ENCODE results near the gene NUP153.
A peak's percentile ranks its signal among the peaks of the same experiment; 100 is the strongest.

NUP153 gene

DNA sequence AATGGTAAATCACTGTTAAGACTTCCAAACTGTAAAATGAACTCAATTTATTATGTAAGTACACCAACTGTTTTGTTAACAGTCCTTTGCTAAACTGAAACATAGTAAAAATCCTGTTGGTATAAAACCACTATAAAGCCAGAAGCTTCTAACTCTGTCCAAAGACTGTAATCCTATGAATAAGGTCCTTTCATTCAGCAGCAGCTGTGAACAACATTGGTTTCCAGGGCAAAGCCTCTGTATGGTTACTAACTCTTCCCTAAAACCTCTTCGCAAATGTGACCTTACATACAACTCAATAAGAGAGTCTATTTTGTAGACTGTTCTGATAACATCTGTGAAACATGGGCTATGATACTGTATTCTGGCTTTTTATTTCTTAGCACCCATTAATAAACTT lies 40.1 kb downstream of the NUP153 start:
- ATAC-seq (replicated peaks) (no peak), DNase-seq (no peak)
- H3K4me1 Mint-ChIP-seq (ENCODE audit: low read depth in 2 of 2), result peaks cover 21 to 44% of the 10 kb centered on the region in 2 donors
- H3K27ac Mint-ChIP-seq, result peak overlapping the region in 1 of 2 donors; percentile 97
- peak overlapping the region in 1 of 2 donors; percentile 4 for H3K4me3 Mint-ChIP-seq
- no peaks in the 10 kb centered on the region for H3K9me3 Mint-ChIP-seq
- peaks cover 85% of the 10 kb centered on the region for H3K36me3 Mint-ChIP-seq (ENCODE audit: insufficient read depth)
- no peaks in the 10 kb centered on the region for H3K27me3 Mint-ChIP-seq

DNA sequence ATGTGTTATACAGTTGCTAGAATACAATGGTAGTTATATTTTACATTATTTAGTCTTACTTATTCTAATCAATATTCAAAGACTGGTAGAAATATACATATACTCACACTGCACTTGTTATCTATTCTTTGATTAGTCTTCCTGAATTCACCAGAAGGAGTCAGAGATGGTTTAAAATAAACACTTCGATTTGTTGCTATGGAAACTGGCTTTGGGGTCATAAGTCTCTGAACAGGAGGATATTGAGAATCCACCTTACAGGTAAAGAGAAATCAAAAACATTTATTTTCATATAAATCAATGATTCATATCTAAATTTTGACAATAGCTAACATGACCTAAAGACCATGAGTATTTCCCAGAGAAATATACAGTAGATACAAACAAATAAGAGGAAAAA lies 41.6 kb downstream of the NUP153 start:
- peak overlapping the region in 1 of 2 donors; percentile 77 for H3K4me3 Mint-ChIP-seq
- H3K27ac Mint-ChIP-seq, result peak overlapping the region; percentile 94 to 97
- no peak for DNase-seq
- peaks cover 81% of the 10 kb centered on the region for H3K36me3 Mint-ChIP-seq (ENCODE audit: insufficient read depth)
- ATAC-seq (replicated peaks), result peak; percentile 37
- no peaks in the 10 kb centered on the region for H3K9me3 Mint-ChIP-seq
- H3K27me3 Mint-ChIP-seq, result no peaks in the 10 kb centered on the region
- H3K4me1 Mint-ChIP-seq (ENCODE audit: low read depth in 2 of 2), result peaks cover 21 to 44% of the 10 kb centered on the region in 2 donors

DNA sequence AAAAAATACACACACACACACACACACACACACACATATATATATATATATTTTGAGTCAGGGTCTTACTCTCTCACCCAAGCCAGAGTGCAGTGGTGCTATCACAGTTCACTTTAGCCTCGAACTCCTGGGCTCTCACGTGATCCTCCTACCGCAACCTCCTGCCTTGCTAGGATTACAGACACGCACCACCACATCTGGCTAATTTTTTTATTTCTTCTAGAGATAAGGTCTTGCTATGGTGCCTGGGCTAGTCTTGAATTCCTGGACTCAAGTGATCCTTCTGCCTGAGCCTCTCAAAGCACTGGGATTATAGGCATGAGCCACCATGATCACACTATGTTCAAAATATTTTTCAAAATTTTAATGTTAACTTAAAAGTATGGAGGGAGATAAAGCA lies 43.5 kb downstream of the NUP153 start:
- peaks cover 24 to 49% of the 10 kb centered on the region in 2 donors for H3K4me1 Mint-ChIP-seq (ENCODE audit: low read depth in 2 of 2)
- peak overlapping the region; percentile 94 to 97 for H3K27ac Mint-ChIP-seq
- no peak for DNase-seq

GRCh38 chr6:17662585-17662984 lies 44.1 kb downstream of the NUP153 start:
- H3K36me3 Mint-ChIP-seq (ENCODE audit: insufficient read depth), result peaks cover 67% of the 10 kb centered on the region
- H3K27me3 Mint-ChIP-seq, result no peaks in the 10 kb centered on the region
- peak overlapping the region; percentile 94 to 97 for H3K27ac Mint-ChIP-seq
- no peaks in the 10 kb centered on the region for H3K9me3 Mint-ChIP-seq
- H3K4me1 Mint-ChIP-seq (ENCODE audit: low read depth in 2 of 2), result peaks cover 24 to 49% of the 10 kb centered on the region in 2 donors
- no peak for DNase-seq
- H3K4me3 Mint-ChIP-seq, result no peak overlapping the region
- no peak for ATAC-seq (replicated peaks)

More for the DNA sequence above, 43.5 kb downstream of the NUP153 start:
- no peaks in the 10 kb centered on the region for H3K27me3 Mint-ChIP-seq
- H3K4me3 Mint-ChIP-seq, result peak overlapping the region; percentile 77 to 82
- no peaks in the 10 kb centered on the region for H3K9me3 Mint-ChIP-seq
- ATAC-seq (replicated peaks), result no peak
- H3K36me3 Mint-ChIP-seq (ENCODE audit: insufficient read depth), result peaks cover 70% of the 10 kb centered on the region

DNA sequence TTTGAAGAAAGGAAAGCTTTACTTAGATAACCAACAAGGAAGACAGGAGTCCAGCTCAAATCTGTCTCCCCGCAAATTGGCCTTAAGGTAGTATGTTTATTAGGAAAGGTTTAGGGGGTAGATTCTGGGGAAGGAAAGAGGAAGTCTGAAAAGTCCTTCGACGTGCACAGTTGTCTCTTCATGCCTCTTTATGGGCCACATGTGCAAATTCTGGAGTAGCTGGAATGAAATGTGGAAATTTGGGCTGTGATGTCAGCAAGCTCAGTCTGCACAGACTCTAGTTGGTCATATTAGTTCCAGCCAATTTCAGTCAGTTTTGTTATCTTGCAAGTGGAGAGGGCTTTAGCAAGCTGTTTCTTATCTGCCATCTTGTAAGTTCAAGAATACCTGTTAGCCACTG lies 50.1 kb downstream of the NUP153 start:
- peak overlapping the region; percentile 57 to 87 for H3K27ac Mint-ChIP-seq
- H3K4me3 Mint-ChIP-seq, result no peak overlapping the region
- no peaks in the 10 kb centered on the region for H3K27me3 Mint-ChIP-seq
- ATAC-seq (replicated peaks), result no peak
- H3K4me1 Mint-ChIP-seq (ENCODE audit: low read depth in 2 of 2), result peaks cover 19 to 29% of the 10 kb centered on the region in 2 donors
- peaks cover 66% of the 10 kb centered on the region for H3K36me3 Mint-ChIP-seq (ENCODE audit: insufficient read depth)
- no peaks in the 10 kb centered on the region for H3K9me3 Mint-ChIP-seq
- no peak for DNase-seq

DNA sequence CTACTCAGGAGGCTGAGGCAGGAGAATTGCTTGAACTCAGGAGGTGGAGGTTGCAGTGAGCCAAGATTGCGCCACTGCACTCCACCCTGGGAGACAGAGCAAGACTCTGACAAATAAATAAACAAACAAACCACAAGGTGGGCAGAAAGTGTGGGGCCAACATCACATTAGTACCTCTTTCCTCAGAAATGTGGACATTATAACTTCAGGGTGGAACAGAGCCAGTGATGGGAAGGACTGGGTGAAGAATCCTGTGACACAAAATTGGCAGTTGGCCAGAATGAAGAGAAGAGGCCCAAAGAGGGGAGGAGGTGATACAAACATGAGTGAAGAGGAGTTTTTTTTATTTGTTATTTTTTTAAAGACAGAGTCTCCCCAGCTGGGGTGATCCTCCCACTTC lies 50.6 kb downstream of the NUP153 start:
- Mint-ChIP-seq H3K4me1 (ENCODE audit: low read depth in 2 of 2) (peaks cover 19 to 26% of the 10 kb centered on the region in 2 donors), H3K4me3 (no peak overlapping the region), H3K9me3 (no peaks in the 10 kb centered on the region), H3K27ac (peak overlapping the region; percentile 57 to 87), H3K36me3 (ENCODE audit: insufficient read depth) (peaks cover 62% of the 10 kb centered on the region), H3K27me3 (no peaks in the 10 kb centered on the region)
- DNase-seq (no peak), ATAC-seq (replicated peaks) (no peak)

- Mint-ChIP-seq H3K4me3 (no peak overlapping the region), H3K36me3 (ENCODE audit: insufficient read depth) (peaks cover 66% of the 10 kb centered on the region), H3K4me1 (ENCODE audit: low read depth in 2 of 2) (peaks cover 22 to 37% of the 10 kb centered on the region in 2 donors), H3K27me3 (no peaks in the 10 kb centered on the region), H3K27ac (peak overlapping the region; percentile 35 to 55), H3K9me3 (no peaks in the 10 kb centered on the region)
- DNase-seq (no peak), ATAC-seq (replicated peaks) (no peak)
Observed at GRCh38 chr6:17653198-17653882, 53.4 kb downstream of the NUP153 start.

DNA sequence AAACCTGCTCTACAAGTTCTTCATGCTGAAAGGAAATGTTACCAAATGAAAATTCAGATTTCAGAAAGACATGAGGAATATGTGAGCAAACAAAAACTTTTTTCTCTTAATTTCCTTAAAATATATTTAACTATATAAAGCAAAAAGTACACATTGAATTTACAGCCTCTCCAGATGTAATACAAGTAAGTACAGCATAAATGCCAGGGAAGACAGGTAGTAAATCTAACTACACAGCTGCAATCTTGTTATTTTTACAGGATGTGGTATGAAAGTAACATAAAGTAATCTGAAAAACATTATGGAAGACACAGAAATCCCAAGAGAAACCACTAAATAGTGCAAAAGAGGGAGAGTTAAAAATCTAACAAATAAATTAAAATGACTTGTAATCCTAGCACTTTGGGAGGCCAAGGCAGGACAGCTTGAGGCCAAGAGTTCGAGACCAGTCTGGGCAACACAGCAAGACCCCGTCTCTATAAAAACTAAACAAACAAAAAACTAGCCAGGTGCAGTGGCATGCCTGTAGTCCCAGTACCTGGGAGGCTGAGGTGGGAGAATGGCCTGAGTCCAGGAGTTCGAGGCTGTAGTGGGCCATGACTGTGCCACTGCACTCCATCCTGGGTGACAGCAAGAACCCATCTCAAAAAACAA lies 55.9 kb downstream of the NUP153 start:
- no peak overlapping the region for H3K4me3 Mint-ChIP-seq
- DNase-seq (no peak), ATAC-seq (replicated peaks) (no peak)
- no peak overlapping the region for H3K27ac Mint-ChIP-seq
- no peaks in the 10 kb centered on the region for H3K27me3 Mint-ChIP-seq
- H3K4me1 Mint-ChIP-seq (ENCODE audit: low read depth in 2 of 2), result peaks cover 14 to 28% of the 10 kb centered on the region in 2 donors
- H3K9me3 Mint-ChIP-seq, result no peaks in the 10 kb centered on the region
- H3K36me3 Mint-ChIP-seq (ENCODE audit: insufficient read depth), result peaks cover 77% of the 10 kb centered on the region

DNA sequence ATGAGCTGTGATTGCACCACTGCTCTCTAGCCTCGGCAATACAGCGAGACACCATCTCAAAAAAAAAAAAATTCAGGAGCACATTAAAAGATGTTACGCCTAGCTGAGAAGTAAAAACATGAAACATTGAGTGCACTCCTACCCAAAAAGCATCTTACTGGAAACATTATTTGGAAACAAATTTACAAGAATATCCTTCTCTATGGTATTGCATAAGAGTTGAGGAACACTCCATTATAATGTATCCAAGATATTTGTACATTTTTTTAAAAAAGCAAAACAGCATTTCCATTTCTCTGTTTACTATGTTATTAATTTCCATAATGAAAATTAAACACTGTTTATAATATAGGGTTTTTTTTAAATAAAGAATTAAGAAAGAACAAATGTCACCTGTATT lies 58.0 kb downstream of the NUP153 start:
- Mint-ChIP-seq H3K9me3 (no peaks in the 10 kb centered on the region), H3K4me3 (no peak overlapping the region), H3K36me3 (ENCODE audit: insufficient read depth) (peaks cover 77% of the 10 kb centered on the region), H3K27me3 (no peaks in the 10 kb centered on the region), H3K27ac (no peak overlapping the region), H3K4me1 (ENCODE audit: low read depth in 2 of 2) (peaks cover 9 to 21% of the 10 kb centered on the region in 2 donors)
- DNase-seq (no peak), ATAC-seq (replicated peaks) (no peak)

GRCh38 chr6:17640477-17640917 lies 66.2 kb downstream of the NUP153 start:
- DNase-seq (no peak), ATAC-seq (replicated peaks) (no peak)
- Mint-ChIP-seq H3K36me3 (ENCODE audit: insufficient read depth) (peaks cover 93% of the 10 kb centered on the region), H3K27me3 (no peaks in the 10 kb centered on the region), H3K9me3 (no peaks in the 10 kb centered on the region), H3K27ac (peak overlapping the region; percentile 64 to 84), H3K4me3 (no peak overlapping the region), H3K4me1 (ENCODE audit: low read depth in 2 of 2) (peaks cover 3 to 7% of the 10 kb centered on the region in 2 donors)

DNA sequence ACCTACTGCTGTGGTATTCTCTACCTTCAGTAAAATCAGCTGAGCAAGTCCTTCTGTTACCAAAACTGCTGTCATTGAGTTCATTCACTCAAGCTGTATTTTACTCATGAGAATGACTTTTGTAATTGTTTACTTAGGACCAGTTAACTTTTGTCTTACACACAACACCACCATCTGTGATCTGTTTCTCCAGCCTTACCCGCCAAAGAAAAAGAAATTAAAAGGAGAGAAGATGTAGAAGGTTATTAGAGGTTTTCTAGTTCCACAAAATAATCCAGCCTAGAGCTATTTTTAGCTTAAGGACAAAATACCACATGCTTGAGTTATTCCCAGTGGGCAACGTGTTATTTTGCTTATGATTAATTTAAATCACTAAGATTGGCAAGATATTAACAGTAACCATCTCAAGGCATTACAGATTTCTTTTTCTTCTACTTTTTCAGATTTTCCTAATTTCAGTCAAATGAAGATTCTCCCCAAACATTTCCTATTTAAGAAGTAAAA lies 68.5 kb downstream of the NUP153 start:
- ATAC-seq (replicated peaks) (no peak), DNase-seq (no peak)
- Mint-ChIP-seq H3K27ac (peak overlapping the region in 1 of 2 donors; percentile 84), H3K9me3 (no peaks in the 10 kb centered on the region), H3K4me1 (ENCODE audit: low read depth in 2 of 2) (peaks cover 17 to 22% of the 10 kb centered on the region in 2 donors), H3K36me3 (ENCODE audit: insufficient read depth) (peaks cover 72% of the 10 kb centered on the region), H3K27me3 (no peaks in the 10 kb centered on the region), H3K4me3 (no peak overlapping the region)

DNA sequence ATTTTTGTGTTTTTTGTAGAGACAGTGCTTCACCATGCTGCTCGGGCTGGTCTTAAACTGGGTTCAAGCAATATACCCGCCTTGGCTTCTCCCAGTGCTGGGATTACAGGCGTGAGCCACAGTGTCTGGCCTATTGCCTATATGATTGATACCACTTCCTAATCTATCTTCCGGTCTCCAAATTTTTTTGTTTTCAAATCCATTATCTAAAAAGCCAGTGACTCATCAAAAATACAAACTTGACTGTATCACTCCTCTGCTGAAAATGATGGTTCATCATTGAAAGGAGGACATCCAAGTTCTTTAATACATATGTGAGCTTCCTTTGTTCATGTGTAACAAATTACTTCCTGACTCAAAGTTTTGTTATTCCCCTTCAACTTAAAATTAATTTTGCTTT lies 71.2 kb downstream of the NUP153 start:
- peaks cover 27 to 38% of the 10 kb centered on the region in 2 donors for H3K4me1 Mint-ChIP-seq (ENCODE audit: low read depth in 2 of 2)

DNA sequence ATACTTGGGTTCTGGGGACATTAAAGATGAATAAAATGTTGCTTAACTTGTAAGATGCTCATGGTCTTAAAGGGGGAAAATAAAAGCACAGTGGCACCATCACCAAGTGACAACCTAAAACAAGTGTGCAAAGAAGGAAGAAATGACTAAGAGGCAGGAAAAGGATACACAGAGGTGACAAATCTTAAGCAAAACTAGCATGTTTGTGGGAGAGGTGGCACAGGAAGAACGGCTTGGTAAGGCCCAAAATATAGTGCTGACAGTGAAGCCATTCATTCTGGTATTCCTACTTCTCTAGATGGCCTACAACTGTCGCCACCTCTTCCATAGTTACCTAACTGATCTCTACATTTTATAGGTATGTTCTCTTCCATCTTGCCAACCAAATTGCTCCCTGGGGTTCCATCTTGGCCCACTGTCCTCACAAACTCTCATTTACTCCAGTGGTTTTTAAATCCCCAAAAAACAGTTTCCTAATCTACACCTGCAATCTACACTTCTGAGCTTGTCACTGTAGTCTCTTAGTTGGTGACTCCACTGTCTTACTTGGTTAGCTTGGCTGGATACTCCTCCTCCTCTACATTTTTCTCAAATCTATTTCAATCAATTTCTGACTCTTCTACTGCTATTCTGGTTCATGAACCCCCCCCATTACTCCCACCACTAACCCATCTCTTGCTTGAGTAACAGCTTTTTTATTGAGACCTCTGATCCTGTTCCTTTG lies 73.1 kb downstream of the NUP153 start:
- H3K27ac Mint-ChIP-seq, result peak overlapping the region; percentile 32 to 65
- H3K9me3 Mint-ChIP-seq, result no peaks in the 10 kb centered on the region
- DNase-seq (peak; percentile 9 to 30 (median 12)), ATAC-seq (replicated peaks) (peak; percentile 93)
- no peaks in the 10 kb centered on the region for H3K27me3 Mint-ChIP-seq
- H3K36me3 Mint-ChIP-seq (ENCODE audit: insufficient read depth), result peaks cover 64% of the 10 kb centered on the region
- peak overlapping the region; percentile 45 to 57 for H3K4me3 Mint-ChIP-seq
- peaks cover 45 to 57% of the 10 kb centered on the region in 2 donors for H3K4me1 Mint-ChIP-seq (ENCODE audit: low read depth in 2 of 2)

More for the DNA sequence above, 71.2 kb downstream of the NUP153 start:
- no peaks in the 10 kb centered on the region for H3K9me3 Mint-ChIP-seq
- no peaks in the 10 kb centered on the region for H3K27me3 Mint-ChIP-seq
- ATAC-seq (replicated peaks) (no peak), DNase-seq (no peak)
- peak overlapping the region; percentile 32 to 65 for H3K27ac Mint-ChIP-seq
- H3K36me3 Mint-ChIP-seq (ENCODE audit: insufficient read depth), result peaks cover 64% of the 10 kb centered on the region
- no peak overlapping the region for H3K4me3 Mint-ChIP-seq
